ENCODE measurements around the gene INPP5F.
"Not testable (repeated sequence)": the region's sequence is repeated elsewhere in the genome, so short reads cannot be mapped to it uniquely, and the experiment has no call there.

INPP5F gene

GRCh38 chr10:119742947-119743648, 17.2 kb downstream of the INPP5F start:
- no peak for DNase-seq

- DNase-seq: no peak
Measured at GRCh38 chr10:119747940-119748339, 22.1 kb downstream of the INPP5F start.

GRCh38 chr10:119748871-119749270, 23.0 kb downstream of the INPP5F start:
- DNase-seq: no peak

GRCh38 chr10:119749455-119749854, 23.6 kb downstream of the INPP5F start:
- no peak for DNase-seq

GRCh38 chr10:119750391-119751230, 24.8 kb downstream of the INPP5F start:
- peak in 50 of 56 donors; percentile 14 to 91 (median 68) for DNase-seq

- DNase-seq: no peak
Measured at GRCh38 chr10:119753309-119753708, 27.5 kb downstream of the INPP5F start.

- no peak for DNase-seq
Measured at GRCh38 chr10:119754085-119754484, 28.2 kb downstream of the INPP5F start.

- no peak for DNase-seq
Measured at GRCh38 chr10:119754936-119755335, 29.1 kb downstream of the INPP5F start.

- DNase-seq: no peak
Measured at GRCh38 chr10:119755446-119755845, 29.6 kb downstream of the INPP5F start.

GRCh38 chr10:119758448-119759195, 32.8 kb downstream of the INPP5F start:
- no peak for DNase-seq

- DNase-seq: no peak
Measured at GRCh38 chr10:119759832-119760231, 34.0 kb downstream of the INPP5F start.

- DNase-seq: no peak
Measured at GRCh38 chr10:119761106-119761505, 35.3 kb downstream of the INPP5F start.

GRCh38 chr10:119762035-119762434, 36.2 kb downstream of the INPP5F start:
- DNase-seq: no peak

- no peak for DNase-seq
Measured at GRCh38 chr10:119762805-119763798, 37.3 kb downstream of the INPP5F start.

GRCh38 chr10:119768455-119769094, 42.7 kb downstream of the INPP5F start:
- DNase-seq: no peak

GRCh38 chr10:119769886-119770285, 44.0 kb downstream of the INPP5F start:
- no peak for DNase-seq

GRCh38 chr10:119770928-119771327, 45.1 kb downstream of the INPP5F start:
- no peak for DNase-seq

- no peak for DNase-seq
Measured at GRCh38 chr10:119772334-119772733, 46.5 kb downstream of the INPP5F start.

- DNase-seq: not testable (repeated sequence)
Measured at GRCh38 chr10:119773041-119773440, 47.2 kb downstream of the INPP5F start.

- DNase-seq: no peak
Measured at GRCh38 chr10:119775529-119775928, 49.7 kb downstream of the INPP5F start.
